RKO (cell line): Measurements from ENCODE around the gene TTC28.

Source experiments
- DNase-seq: peaks from one replicate; pipeline ENCODE4 v3.0.0-alpha.2; 2016; ENCODE audit warnings: low spot score

TTC28 gene

GRCh38 chr22:28440592-28441390 lies 238.8 kb downstream of the TTC28 start:
- peak; percentile 54 for DNase-seq

- no peak for DNase-seq
Observed at GRCh38 chr22:28438183-28438768, 241.4 kb downstream of the TTC28 start.

GRCh38 chr22:28435982-28436381 lies 243.7 kb downstream of the TTC28 start:
- DNase-seq = peak; percentile 41

GRCh38 chr22:28435140-28435768 lies 244.4 kb downstream of the TTC28 start:
- no peak for DNase-seq

GRCh38 chr22:28430466-28431025 lies 249.1 kb downstream of the TTC28 start:
- DNase-seq = no peak

- no peak for DNase-seq
Observed at GRCh38 chr22:28429711-28430110, 249.9 kb downstream of the TTC28 start.

- DNase-seq = no peak
Observed at GRCh38 chr22:28428271-28428670, 251.4 kb downstream of the TTC28 start.

GRCh38 chr22:28426346-28427132 lies 253.1 kb downstream of the TTC28 start:
- DNase-seq = no peak

- DNase-seq = no peak
Observed at GRCh38 chr22:28425211-28425610, 254.4 kb downstream of the TTC28 start.

GRCh38 chr22:28424427-28425080 lies 255.1 kb downstream of the TTC28 start:
- no peak for DNase-seq

- DNase-seq = no peak
Observed at GRCh38 chr22:28419919-28420318, 259.7 kb downstream of the TTC28 start.

GRCh38 chr22:28418008-28418407 lies 261.6 kb downstream of the TTC28 start:
- no peak for DNase-seq

GRCh38 chr22:28417431-28417830 lies 262.2 kb downstream of the TTC28 start:
- no peak for DNase-seq

GRCh38 chr22:28414913-28415312 lies 264.7 kb downstream of the TTC28 start:
- DNase-seq = no peak

GRCh38 chr22:28413612-28414399 lies 265.8 kb downstream of the TTC28 start:
- DNase-seq = no peak

GRCh38 chr22:28412109-28412508 lies 267.5 kb downstream of the TTC28 start:
- DNase-seq = no peak

GRCh38 chr22:28411125-28411524 lies 268.5 kb downstream of the TTC28 start:
- DNase-seq = no peak

- DNase-seq = peak; percentile 27
Observed at GRCh38 chr22:28410050-28410816, 269.4 kb downstream of the TTC28 start.

- DNase-seq = no peak
Observed at GRCh38 chr22:28408709-28409108, 270.9 kb downstream of the TTC28 start.

- DNase-seq = no peak
Observed at GRCh38 chr22:28407645-28408044, 272.0 kb downstream of the TTC28 start.
